GM12878 (cell line): ENCODE measurements around the gene MAVS. TPM values are rescaled to one million over a fixed set of nuclear protein-coding genes. Genes with fewer than 3 reads are reported as not detected.

Source experiments
- BHLHE40 ChIP-seq, 2 experiments: fragments of 450-650 bp in 1 of 2; IDR thresholded peaks; 2 replicates each; pipeline ENCODE4 v1.6.1; 2011 to 2017; ENCODE audit warnings: low read depth in 2 of 2, borderline replicate concordance in 1 of 2, improper control_type of control experiment in 1 of 2, low read length in 1 of 2, mild to moderate bottlenecking in 1 of 2
- HDAC2 ChIP-seq: fragments of 200-600 bp; sonication (generic); IDR thresholded peaks from 2 replicates; pipeline ENCODE4 v1.6.1; 2017
- IKZF2 ChIP-seq, 2 experiments: fragments of 450-650 bp; IDR thresholded peaks; 2 replicates each; pipeline ENCODE4 v1.6.1; 2017; ENCODE audit warnings: mild to moderate bottlenecking in 2 of 2, moderate library complexity in 2 of 2
- PKNOX1 ChIP-seq: fragments of 450-650 bp; IDR thresholded peaks from 2 replicates; pipeline ENCODE4 v1.6.1; 2016; ENCODE audit warnings: mild to moderate bottlenecking
- RAD21 ChIP-seq: IDR thresholded peaks from 2 replicates; pipeline ENCODE4 v1.6.1; 2011; ENCODE audit warnings: mild to moderate bottlenecking, low read depth, low read length, moderate library complexity; ENCODE audit not compliant: insufficient read depth
- SRF ChIP-seq, 2 experiments: IDR thresholded peaks; 2 replicates each; pipeline ENCODE4 v1.6.1; 2011; ENCODE audit warnings: low read depth in 2 of 2, low read length in 2 of 2, mild to moderate bottlenecking in 1 of 2, moderate library complexity in 1 of 2
- STAT1 ChIP-seq: fragments of 450-650 bp; conservative IDR thresholded peaks from 2 replicates; pipeline ENCODE4 v1.6.1; 2014; ENCODE audit warnings: antibody characterized with exemption, mild to moderate bottlenecking
- YY1 ChIP-seq: IDR thresholded peaks from 2 replicates; pipeline ENCODE4 v1.6.1; 2011; ENCODE audit warnings: low read depth, mild to moderate bottlenecking, low read length
- ZNF592 ChIP-seq: fragments of 450-650 bp; IDR thresholded peaks from 2 replicates; pipeline ENCODE4 v1.6.1; 2017; ENCODE audit warnings: mild to moderate bottlenecking, moderate library complexity
- polyA plus RNA-seq, 11 experiments: library from polyadenylated mRNA; depleted of rRNA in 4 of 11; unstranded in 6 of 11; stranded (reverse) in 5 of 11; fragments of >200 nt; fragmentation: Nextera tagmentation in 4 of 11; fragmentation: Illumina TruSeq in 1 of 11; extraction: Ambion mirVana in 4 of 11; extraction: Trizol in 1 of 11; gene quantifications; 1 replicate in 1 of 11; 2 replicates in 10 of 11; pipeline versions ENCODE4 v1.2.1 to v1.2.3, GENCODE V29; 2011 to 2016; ENCODE audit warnings: inconsistent platforms in 2 of 11, missing spikeins in 2 of 11, low read depth in 1 of 11
- total RNA-seq, 4 experiments: library from RNA; depleted of rRNA in 3 of 4; stranded (reverse); fragments of >200 nt in 3 of 4; fragmentation: Illumina TruSeq in 1 of 4; extraction: Trizol in 1 of 4; gene quantifications; 2 replicates each; pipeline versions ENCODE4 v1.2.1 to v1.2.3, GENCODE V29; 2013 to 2021

Gene MAVS
- total and polyA plus RNA-seq, 10 of the 15 experiments (the other 5 are each of a cell fraction or from before 2014, with no cell fraction given), result 1.6 to 25.2 (median 12.6) TPM

DNA sequence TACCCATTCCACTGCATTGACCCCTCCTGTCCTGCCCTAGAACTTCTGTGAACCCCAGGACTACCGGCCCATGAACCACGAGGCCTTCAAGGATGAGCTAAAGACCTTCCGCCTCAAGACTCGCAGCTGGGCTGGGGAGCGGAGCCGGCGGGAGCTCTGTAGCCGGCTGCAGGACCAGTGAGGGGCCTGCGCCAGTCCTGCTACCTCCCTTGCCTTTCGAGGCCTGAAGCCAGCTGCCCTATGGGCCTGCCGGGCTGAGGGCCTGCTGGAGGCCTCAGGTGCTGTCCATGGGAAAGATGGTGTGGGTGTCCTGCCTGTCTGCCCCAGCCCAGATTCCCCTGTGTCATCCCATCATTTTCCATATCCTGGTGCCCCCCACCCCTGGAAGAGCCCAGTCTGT is 41.9 kb upstream of the MAVS start (continued):
- TF ChIP-seq ZNF592, result no peak
- no peak for TF ChIP-seq RAD21
- no peak for TF ChIP-seq IKZF2 (IDR thresholded peaks at IDR 0.05)
- no peak for TF ChIP-seq BHLHE40 (IDR thresholded peaks at IDR 0.05; ENCODE audit: borderline replicate concordance in 1 of 2, low read depth in 2 of 2, low read length in 1 of 2)
- TF ChIP-seq YY1, result no peak
- TF ChIP-seq PKNOX1, result no peak
- no peak for TF ChIP-seq SRF (IDR thresholded peaks at IDR 0.05; ENCODE audit: low read depth in 2 of 2, low read length in 2 of 2)
- TF ChIP-seq HDAC2, result no peak
- no peak for TF ChIP-seq STAT1
